ENCODE measurements around the gene PRTFDC1.
"Not testable (repeated sequence)": the region's sequence is repeated elsewhere in the genome, so short reads cannot be mapped to it uniquely, and the experiment has no call there.

Gene PRTFDC1

DNA sequence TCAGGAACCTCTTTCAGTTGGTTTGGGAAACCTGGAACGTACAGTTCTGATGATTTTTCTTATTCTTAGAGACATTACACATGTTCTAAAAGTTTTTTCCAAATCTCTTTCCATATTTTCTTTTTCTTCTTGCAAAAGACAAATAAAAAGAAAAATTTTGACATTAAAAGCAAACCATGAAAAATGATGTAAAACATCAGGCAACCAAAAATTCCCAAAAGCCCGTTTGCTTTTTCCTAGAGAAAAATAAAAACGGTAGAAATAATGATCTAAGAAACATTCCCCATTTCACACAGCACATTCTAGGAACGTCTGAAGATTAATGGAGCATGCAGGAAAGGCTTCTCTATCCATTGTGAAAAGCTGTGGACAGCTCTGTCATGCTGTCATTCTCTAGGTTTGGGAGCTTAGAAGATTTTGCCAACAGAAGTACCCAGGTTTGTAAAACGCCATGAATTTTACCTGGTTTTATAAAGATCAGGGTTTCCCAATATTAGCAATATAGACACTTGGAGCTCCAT is 11.2 kb upstream of the PRTFDC1 start:
- no peak for DNase-seq

DNA sequence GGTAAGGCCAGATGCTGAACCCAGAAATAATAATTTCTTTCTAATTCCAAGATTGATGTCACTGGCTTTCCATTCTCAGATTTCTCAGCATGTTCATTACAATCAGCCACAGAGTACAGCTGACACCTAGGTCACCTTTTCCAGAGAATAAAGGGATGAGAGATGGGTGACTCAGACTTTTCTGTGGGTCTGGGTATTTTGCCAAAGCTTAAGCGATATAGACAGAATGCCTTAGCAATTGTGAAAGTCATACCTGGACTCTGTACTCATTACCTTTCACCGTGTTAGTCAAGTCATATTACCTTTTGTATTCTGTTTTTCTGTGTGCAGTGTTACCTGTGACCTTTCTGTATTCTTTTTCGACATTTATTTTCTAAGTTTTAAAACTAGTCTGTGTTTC is 10.6 kb upstream of the PRTFDC1 start:
- DNase-seq, result no peak

DNA sequence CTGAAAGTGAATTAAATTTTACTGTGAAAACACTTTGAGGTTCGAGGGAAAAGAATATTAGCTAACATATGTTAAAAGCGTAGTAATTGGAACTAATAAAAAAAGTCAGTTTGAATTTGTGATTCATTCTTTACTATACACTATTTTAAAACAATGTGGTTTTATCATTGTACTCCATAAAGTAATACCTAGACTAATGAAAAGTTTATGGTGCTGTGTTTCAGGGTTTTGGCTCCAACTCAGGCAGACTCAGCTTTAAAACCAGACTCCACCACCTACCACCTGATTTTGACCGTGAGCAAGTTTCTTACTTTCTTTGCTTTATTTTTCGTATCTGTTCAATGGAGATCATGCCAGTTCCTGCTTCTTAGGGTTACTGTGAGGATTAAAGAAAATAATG is 9.2 kb upstream of the PRTFDC1 start:
- DNase-seq, result no peak

DNA sequence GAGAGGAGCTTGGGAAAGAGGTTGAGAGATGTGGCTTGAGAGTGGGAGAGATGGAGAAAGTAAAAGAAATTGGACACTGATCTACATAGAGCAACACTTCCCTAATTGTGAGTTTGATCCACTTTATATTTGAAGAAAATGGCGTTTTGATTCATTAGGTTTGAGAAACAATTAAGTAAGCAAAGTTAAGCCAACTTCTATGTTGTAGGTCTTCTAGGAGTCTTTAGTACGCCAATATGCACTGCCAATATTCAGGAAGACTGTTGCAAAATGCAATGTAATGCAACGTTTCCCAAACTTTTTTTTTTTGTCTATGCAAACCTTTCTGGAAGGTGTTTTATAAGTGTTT is 7.0 kb upstream of the PRTFDC1 start:
- no peak for DNase-seq

DNA sequence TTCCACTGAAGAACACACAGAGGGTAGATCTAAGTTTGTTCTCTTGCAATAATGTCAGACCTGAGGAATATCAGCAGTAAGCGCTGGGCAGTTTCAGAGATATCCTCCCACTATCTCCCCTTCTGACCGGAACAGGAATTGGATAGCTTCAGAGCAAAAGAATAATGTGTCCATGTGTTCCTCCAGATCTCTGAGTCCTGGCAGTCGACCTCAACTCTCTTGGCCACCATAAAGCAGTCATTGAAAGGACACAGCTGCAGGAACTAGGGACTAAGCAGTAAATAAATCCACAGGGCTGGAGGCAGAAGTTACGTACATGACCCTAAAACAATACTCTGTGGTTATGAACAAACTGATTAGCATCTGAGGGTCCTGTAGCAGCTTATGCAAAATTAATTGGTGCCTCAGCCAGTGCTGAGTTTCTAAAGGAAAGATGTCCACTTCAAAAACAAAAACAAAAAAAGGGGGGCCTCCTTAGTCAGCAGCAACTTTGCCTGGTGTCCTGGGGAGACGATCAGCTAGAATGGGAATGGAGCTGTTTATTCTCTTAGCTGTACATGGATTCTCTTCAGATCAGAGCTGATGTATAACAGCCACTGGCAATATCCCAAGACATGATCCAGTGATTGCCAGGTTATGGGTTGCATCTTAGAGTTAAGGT is 6.4 kb upstream of the PRTFDC1 start:
- no peak for DNase-seq

DNA sequence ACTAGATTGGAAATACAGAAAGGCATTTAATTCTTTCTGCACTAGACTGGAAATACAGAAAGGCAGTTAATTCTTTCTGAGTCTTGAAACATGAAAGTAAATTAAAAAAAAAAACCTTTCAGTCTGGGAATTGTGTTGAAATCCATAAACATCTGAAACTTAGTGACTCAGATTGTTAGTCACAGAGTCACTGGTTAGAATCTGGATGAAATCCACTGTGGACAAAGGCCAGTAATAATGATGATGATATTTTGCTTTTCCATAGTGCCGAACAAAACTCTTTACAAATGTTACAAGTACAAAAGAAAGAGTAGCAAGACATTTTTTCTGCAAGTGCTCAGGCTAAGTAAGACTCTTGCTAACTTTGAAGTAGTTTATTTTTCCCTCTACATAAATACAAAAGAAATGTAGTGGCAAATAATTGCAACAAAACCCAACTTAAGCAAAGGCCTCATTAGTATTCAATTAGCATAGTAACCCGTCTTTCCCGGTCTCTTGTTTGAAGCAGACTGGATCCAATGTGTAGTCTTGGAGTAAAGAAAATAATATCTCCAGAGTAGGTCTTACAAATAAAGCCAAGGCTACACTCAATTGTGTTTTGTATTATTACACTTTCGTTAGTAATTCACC is 5.8 kb upstream of the PRTFDC1 start:
- no peak for DNase-seq

DNA sequence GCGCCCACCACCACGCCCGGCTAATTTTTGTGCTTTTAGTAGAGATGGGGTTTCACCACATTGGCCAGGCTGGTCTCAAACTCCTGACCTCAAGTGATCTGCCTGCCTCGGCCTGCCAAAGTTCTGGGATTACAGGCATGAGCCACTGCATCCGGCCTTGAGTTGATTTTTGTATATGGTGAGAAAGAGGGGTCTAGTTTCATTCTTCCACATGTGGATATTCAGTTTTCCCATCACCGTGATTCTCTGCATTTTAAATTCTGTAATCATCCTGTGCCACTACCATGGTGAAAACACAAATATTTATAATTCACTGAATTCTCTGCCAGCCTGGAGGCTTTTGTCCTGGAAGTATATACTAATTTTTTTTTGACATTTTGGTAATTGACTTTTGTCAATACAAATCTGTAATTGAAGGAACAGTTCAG is 5.2 kb upstream of the PRTFDC1 start:
- not testable (repeated sequence) for DNase-seq

DNA sequence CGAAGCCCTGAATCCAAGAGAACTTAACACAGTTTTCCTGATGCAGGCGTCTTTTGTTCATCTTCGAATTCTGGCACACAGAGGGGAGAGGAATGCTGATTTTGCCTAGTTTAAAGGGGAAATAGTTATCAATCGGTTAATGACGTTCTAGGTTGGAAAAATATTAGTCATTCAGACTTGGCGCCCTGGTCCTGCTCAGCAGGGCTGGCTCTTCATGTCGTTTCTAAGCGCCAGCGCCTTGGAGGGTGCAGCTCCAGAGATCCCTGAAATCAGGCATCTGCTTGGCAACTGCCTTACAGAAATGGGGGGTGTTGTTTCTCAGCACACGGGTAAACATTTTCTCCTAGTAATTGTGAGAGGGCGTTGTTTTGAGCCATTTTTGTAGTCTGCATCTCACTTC is 1.3 kb upstream of the PRTFDC1 start:
- no peak for DNase-seq

DNA sequence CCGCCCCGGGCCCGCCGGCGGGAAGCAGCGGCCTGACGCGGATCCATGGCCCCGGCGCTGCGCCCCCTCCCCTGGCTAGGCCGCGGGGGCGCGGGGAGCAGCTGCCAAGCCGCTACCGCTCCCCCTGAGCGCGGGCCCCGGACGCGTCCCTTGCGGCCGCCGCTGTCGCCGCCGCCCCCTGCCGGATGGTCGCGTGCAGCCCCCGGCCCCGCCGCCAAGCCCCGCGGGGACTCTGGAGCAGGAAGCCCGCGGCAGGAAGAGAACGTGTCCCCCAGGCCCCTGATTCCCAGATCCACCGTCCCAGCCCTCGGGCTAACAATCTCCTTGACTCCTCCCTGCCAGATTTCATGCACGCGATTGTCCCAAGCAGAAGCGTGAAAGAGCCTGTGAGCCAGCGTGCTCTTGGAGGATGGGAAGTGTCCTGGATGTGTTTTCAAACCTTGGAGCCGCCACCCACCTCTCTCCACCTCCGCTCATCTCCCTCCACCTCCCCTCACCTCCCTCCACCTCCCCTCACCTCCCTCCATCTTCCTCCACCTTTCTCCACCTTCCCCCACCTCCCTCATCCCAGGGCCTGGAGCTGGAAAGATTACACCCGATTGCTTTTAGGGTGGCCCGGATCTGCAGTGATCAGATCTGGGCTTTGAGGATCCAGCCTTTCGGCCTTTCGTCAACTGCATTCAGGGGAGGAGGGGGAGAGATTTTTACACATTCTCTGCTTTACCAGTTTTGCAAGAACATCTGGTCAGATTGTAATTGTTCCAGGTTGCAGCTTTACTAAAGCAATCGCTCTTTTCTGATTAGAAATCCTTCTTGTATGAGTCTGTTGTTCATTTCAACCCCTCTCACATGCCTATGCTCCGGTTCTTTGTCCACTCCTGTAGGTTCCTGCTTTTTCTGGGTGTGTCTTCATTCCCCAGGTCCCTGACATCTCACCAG is 570 bp upstream of the PRTFDC1 start:
- DNase-seq, result peak; percentile 33

DNA sequence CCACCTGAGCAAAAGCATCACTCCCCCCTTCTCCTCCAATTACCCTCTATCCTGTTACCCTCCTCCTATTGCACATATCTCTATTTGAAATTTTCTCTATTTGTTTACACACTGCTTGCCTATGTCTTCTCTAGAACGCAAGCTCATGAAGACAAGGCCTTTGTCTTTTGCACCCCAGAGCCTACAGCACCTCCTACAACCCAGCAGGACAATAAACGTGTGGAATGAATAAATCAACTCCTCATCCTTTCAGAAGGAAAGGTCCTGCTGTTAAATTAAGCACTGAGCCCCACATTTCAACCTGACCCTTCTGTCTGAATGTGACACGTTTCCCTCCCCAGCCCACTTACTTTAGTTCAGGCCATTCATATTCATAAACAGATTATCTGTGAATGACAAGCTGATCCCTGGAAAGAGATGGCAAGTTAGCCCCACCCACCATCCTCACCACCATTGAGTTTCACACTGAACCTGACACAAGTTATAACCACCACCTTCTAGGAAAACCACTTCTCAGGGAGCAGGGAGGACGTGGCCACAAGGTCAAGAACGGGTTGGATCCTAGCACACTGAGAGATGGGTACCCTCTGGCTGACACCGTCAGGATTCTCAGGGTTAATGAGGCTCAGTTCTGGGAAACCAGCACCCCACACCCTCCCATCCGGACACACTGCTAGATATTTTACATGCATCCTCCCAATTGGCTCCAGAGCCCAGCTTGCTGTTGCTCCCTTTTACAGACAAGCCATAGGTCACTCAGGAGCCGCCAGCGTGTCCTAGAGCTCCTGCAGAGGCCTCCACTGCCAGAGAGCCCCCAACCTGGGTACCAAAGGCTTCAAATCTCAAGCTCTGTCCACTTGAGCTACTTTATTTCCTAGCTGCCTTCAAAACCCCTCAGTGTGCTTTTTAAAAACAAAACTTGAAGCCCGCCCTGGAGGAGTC is 934 bp downstream of the PRTFDC1 start:
- DNase-seq, result no peak

DNA sequence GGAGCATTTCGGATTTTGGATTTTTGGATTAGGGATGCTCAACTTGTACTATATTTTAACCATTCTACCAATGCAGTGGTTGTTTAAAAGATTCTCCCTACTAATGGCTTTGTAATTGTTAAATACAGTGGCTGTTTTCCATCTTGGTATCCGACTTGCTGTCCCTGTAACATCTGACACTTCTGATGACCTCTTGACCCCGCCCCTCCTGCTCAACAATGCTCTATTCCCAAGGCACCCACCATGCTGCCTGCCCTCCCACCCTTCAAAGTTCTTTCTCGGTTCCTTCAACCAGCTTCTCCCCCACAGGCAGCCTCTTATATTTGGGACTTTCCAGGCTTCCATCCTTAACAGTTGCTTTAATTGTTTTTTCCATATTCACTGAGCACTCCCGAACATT is 2.0 kb downstream of the PRTFDC1 start:
- no peak for DNase-seq

DNA sequence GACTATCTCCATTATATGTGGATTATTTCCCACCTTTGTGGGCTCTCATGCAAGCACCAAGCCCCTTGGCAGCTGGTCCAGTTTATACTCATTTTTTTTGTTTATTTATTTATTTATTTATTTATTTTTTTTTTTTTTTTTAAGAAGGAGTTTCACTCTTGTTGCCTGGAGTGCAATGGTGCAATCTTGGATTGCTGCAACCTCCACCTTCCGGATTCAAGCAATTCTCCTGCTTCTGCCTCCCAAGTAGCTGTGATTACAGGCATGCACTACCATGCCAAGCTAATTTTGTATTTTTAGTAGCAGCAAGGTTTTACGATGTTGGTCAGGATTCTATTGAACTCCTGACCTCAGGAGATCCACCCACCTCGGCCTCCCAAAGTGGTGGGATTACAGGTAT is 2.8 kb downstream of the PRTFDC1 start:
- DNase-seq, result no peak

DNA sequence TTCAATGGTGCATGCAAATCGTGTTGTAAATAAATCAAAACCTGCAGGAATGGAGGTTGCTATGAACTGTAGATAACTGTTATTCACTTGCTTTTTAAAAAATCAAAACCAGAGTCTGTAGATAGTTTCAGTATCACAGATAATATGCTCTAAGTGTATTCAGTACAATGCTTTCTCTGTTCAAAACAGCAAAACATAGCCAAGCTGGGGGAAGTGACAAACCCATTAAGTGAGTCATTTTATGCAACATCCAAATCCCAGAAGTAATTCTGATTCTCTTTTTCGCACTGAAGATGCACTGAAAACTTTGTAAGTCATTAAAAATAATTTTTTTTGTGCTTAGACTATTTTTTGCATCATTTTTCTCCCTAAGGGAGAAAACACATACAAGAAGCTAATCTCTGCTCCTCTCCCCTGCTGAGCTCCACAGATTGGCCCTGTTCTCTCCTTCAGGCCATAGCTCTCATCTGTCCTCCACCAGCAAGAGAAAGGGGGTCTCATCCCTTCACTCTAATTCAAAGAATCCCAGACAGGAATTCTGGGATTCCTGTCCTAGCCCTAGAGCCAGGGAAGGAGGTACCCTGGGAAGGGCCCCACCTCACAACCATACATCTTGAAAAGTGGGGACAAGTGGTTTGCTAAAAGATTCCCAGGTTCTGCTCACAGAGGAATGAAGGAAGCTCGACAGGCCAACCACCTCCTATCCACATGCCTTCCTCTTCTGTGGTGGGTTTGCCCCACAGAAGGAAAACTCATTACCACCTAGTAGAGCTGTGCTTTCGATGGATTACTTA is 4.9 kb downstream of the PRTFDC1 start:
- no peak for DNase-seq

DNA sequence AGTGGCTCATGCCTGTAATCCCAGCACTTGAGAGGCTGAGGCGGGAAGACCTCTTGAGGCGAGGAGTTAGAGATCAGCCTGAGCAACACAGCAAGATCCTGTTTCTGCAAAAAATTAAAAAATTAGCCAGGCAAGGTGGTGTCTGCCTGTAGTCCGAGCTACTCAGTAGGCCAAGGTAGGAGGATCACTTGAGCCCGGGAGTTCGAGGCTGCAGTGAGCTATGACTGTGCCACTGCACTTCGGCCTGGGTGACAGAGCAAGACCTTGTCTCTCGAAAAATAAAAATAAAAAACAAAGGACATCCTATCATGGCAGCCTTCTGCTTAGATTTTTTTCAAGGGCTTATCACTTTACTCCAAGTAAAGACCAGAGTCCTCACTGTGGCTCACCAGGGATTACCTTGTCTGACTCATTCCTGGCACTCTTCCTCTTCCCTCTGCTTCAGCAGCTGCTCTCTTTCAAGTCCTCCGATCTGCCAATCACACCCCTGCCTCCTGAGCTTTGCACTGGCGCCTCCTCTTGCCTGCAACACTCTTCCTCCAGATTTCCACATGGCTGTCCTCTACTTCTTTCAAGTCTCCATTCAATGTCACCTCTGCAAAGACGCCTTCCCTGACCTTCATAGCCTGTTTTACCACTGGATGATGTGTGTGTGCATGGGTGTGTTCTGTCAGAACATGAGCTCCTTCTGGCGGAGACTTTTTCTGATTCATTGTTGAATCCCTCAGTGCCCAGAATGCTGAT is 7.7 kb downstream of the PRTFDC1 start:
- no peak for DNase-seq

DNA sequence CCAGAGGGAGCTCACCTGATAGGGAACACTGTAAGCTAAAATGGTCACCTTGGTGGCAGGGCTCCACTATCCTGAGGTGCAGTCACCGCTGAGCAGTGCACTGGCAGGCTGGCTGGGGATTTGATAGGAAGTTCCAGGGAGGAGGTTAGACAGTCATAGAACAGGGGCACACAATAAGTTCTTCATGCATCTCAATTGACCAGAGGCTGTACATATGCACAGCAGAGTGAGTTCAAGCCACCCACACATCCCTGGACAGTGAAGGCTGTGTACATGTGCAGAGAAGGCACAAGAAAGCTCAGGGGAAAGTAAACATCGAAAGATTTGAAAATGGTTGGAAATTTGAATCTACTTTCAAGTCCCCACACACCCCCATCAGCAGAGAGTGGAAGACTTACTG is 13.9 kb downstream of the PRTFDC1 start:
- DNase-seq, result no peak

DNA sequence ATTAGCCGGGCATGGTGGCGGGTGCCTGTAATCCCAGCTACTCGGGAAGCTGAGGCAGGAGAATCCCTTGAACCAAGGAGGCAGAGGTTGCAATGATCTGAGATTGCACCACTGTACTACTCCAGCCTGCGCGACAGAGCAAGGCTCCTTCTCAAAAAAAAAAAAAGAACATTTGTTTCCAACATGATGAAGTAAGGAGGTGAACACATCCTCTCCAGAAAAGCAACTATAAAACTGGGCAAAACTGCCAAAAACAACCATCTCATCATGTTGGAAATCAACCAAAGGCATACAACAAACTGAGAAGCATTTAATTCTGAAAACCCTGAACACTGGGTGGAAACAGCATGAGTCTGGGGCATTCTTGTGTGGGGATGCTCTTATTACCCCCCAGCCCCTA is 14.3 kb downstream of the PRTFDC1 start:
- DNase-seq, result no peak

DNA sequence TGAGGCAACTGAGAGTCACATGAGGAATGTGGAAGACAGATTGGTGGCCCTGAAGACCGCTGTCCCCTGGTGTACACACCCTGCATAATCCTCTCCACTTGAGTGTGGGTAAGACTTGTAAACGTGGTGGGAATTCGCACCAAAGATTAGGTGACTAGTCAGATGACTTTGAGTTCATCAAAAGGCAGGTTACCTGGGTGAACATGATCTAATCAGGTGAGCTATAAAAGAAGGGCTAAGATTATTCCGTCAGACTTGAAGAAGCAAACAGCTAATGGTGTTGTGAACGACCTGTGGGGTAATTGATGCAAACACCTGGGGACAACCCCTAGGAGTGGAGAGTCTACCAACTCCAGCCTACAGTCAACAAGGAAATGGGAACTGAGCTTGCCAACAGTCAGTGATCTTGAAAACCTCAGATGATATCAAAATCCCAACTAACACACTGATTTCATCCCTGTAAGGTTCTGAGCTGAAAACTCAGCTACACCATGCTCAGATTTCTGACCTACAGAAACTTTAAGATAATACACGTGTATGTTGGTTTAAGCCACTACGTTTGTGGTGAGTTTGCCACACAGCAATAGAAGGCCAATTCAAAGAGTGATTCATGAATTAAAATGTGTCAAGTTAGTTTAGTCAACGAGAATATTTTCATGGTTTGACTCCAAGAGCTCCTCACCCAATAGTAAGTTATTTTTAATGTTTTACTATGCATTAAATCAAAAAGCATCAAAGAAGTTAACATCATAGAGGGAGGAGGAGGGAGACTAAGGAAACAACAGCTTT is 16.7 kb downstream of the PRTFDC1 start:
- DNase-seq, result no peak

DNA sequence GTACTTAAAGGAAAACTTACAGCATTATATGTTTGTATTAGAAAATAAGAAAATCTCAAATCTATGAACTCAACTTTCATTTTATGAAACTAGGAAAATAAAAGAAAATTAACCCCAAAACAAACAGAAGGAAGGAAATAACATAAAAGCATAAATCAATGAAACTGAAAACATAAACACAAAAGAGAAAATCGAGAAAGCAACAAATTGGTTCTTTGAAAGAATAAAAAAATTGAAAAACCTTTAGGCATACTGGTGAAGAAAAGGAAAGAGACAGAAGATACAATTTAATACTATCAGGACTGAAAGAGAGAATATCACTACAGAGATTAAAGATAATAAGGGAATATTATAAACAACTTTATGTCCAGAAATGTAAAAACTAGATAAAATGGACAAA is 21.2 kb downstream of the PRTFDC1 start:
- no peak for DNase-seq

DNA sequence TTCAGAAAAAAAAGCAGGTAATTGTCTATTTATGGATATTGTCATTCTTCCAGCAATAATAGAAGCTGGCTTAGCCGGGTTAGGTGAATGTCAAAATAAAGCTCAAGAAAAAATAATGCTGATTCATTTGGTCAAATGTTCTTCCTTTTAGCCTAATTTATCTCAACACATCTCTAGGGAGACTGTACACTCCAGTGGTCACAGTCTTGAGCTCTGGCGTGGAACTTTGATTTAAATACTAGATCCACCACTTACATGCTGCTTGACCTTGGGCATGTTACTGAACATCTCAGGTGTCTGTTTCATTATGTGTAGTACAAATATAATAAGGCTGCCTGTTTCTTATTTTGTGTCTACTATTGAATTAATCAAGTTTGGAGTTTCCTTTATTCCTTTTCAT is 22.0 kb downstream of the PRTFDC1 start:
- DNase-seq, result no peak

DNA sequence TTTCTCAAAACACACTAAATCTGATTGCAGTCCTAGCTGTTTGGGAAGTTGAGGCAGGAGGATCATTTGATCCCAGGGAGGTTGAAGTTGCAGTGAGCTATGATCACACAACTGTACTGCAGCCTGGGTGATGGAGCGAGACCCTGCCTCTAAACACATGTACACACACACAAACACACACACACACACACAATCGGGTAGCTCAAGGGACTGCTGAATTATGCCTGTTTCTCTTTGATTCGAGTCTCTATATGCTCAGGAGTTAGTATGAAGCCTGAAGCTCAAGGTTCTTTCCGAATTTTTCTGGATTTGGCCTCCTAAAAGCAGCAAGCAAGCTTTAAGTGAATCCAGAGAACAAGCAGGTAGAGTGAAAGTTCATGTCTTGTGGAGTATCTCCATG is 22.5 kb downstream of the PRTFDC1 start:
- DNase-seq, result no peak
